HepG2 (cell line): ENCODE results near the gene SH3D19. TPM values are rescaled to one million over a fixed set of nuclear protein-coding genes. Genes with fewer than 3 reads are reported as not detected.
A peak's percentile ranks its signal among the peaks of the same experiment; 100 is the strongest.

Source experiments
- HMGA1 ChIP-seq: sonication (generic); formaldehyde crosslinking; conservative IDR thresholded peaks from 2 replicates; pipeline ENCODE4 v1.4.0; 2020; ENCODE audit warnings: missing genetic modification reagents
- LCORL ChIP-seq, 2 experiments: fragments of 450-650 bp in 1 of 2; sonication (generic) in 1 of 2; formaldehyde crosslinking in 1 of 2; IDR thresholded peaks; 2 replicates each; pipeline versions ENCODE4 v1.5.0 to v1.6.1; 2017 to 2020; ENCODE audit warnings: antibody characterized with exemption in 1 of 2, missing genetic modification reagents in 1 of 2
- MIER2 ChIP-seq: IDR thresholded peaks from 2 replicates; pipeline ENCODE4 v1.6.1; 2016; ENCODE audit warnings: missing biosample characterization, missing genetic modification reagents
- MIER3 ChIP-seq: IDR thresholded peaks from 2 replicates; pipeline ENCODE4 v1.6.1; 2016; ENCODE audit warnings: missing compliant biosample characterization, borderline replicate concordance
- NBN ChIP-seq: fragments of 450-650 bp; conservative IDR thresholded peaks from 2 replicates; pipeline ENCODE4 v1.6.1; 2017
- NCOA2 ChIP-seq: sonication (generic); formaldehyde crosslinking; IDR thresholded peaks from 2 replicates; pipeline ENCODE4 v1.8.0; 2022; ENCODE audit warnings: inconsistent platforms
- NONO ChIP-seq, 2 experiments: fragments of 450-650 bp in 1 of 2; sonication (generic) in 1 of 2; formaldehyde crosslinking in 1 of 2; IDR thresholded peaks in 1 of 2; conservative IDR thresholded peaks in 1 of 2; 2 replicates each; pipeline versions ENCODE4 v1.6.1 to v1.8.0; 2017 to 2022; ENCODE audit warnings: mild to moderate bottlenecking in 1 of 2, missing genetic modification reagents in 1 of 2, moderate library complexity in 1 of 2
- ONECUT2 ChIP-seq: sonication (generic); formaldehyde crosslinking; IDR thresholded peaks from 2 replicates; pipeline ENCODE4 v1.4.0; 2020; ENCODE audit warnings: missing genetic modification reagents
- RARA ChIP-seq: IDR thresholded peaks from 2 replicates; pipeline ENCODE4 v1.6.1; 2016; ENCODE audit warnings: missing genetic modification reagents, missing compliant biosample characterization
- RCOR2 ChIP-seq: IDR thresholded peaks from 2 replicates; pipeline ENCODE4 v1.6.1; 2016; ENCODE audit warnings: missing biosample characterization, missing genetic modification reagents
- STAT5B ChIP-seq: sonication (generic); formaldehyde crosslinking; IDR thresholded peaks from 2 replicates; pipeline ENCODE4 v1.4.0; 2020; ENCODE audit warnings: missing genetic modification reagents
- THAP11 ChIP-seq: IDR thresholded peaks from 2 replicates; pipeline ENCODE4 v1.6.1; 2016; ENCODE audit warnings: missing biosample characterization, missing genetic modification reagents
- TRIM24 ChIP-seq: sonication (generic); formaldehyde crosslinking; IDR thresholded peaks from 2 replicates; pipeline ENCODE4 v1.8.0; 2022; ENCODE audit warnings: mild to moderate bottlenecking, missing genetic modification reagents
- ZFP90 ChIP-seq: sonication (generic); formaldehyde crosslinking; IDR thresholded peaks from 2 replicates; pipeline ENCODE4 v1.8.0; 2022; ENCODE audit warnings: missing genetic modification reagents, mild to moderate bottlenecking, inconsistent platforms, borderline replicate concordance
- ZKSCAN8 ChIP-seq: IDR thresholded peaks from 2 replicates; pipeline ENCODE4 v1.6.1; 2016; ENCODE audit warnings: borderline replicate concordance, missing genetic modification reagents, missing compliant biosample characterization
- ZNF230 ChIP-seq: sonication (generic); formaldehyde crosslinking; IDR thresholded peaks from 2 replicates; pipeline ENCODE4 v1.4.0; 2020; ENCODE audit warnings: mild to moderate bottlenecking, missing genetic modification reagents
- ZNF232 ChIP-seq: sonication (generic); formaldehyde crosslinking; IDR thresholded peaks from 2 replicates; pipeline ENCODE4 v1.4.0; 2020; ENCODE audit warnings: missing genetic modification reagents, borderline replicate concordance
- ZNF292 ChIP-seq: sonication (generic); formaldehyde crosslinking; IDR thresholded peaks from 2 replicates; pipeline ENCODE4 v1.8.1; 2022; ENCODE audit warnings: mild to moderate bottlenecking, low read depth, missing genetic modification reagents, borderline replicate concordance
- ZNF33A ChIP-seq: sonication (generic); formaldehyde crosslinking; IDR thresholded peaks from 2 replicates; pipeline ENCODE4 v1.5.1; 2020; ENCODE audit warnings: missing genetic modification reagents, mild to moderate bottlenecking, moderate library complexity, borderline replicate concordance
- ZNF557 ChIP-seq: sonication (generic); formaldehyde crosslinking; IDR thresholded peaks from 2 replicates; pipeline ENCODE4 v1.4.0; 2020; ENCODE audit warnings: missing genetic modification reagents
- ZNF776 ChIP-seq: sonication (generic); formaldehyde crosslinking; IDR thresholded peaks from 2 replicates; pipeline ENCODE4 v1.4.0; 2020; ENCODE audit warnings: mild to moderate bottlenecking, missing genetic modification reagents
- ZSCAN22 ChIP-seq: sonication (generic); formaldehyde crosslinking; IDR thresholded peaks from 2 replicates; pipeline ENCODE4 v1.4.0; 2020; ENCODE audit warnings: mild to moderate bottlenecking, missing genetic modification reagents
- polyA plus RNA-seq, 8 experiments: library from polyadenylated mRNA; depleted of rRNA in 3 of 8; stranded (reverse) in 7 of 8; unstranded in 1 of 8; fragments of >200 nt; fragmentation: Illumina TruSeq in 4 of 8; extraction: Trizol in 4 of 8; gene quantifications; 2 replicates each; pipeline versions ENCODE4 v1.2.1 to v1.2.3, GENCODE V29; 2011 to 2016; ENCODE audit warnings: low read depth in 4 of 8, missing spikeins in 1 of 8, mixed read lengths in 1 of 8; ENCODE audit not compliant: insufficient read depth in 1 of 8
- total RNA-seq, 5 experiments: library from RNA; depleted of rRNA; stranded (reverse); fragments of >200 nt; fragmentation: Illumina TruSeq; extraction: Trizol; gene quantifications; 2 replicates each; pipeline ENCODE4 v1.2.3, GENCODE V29; 2016; ENCODE audit warnings: low read depth in 1 of 5
- TF ChIP-seq, protein P1 (sequence below): sonication (generic); formaldehyde crosslinking; IDR thresholded peaks from 2 replicates; pipeline ENCODE4 v1.5.0; 2020; ENCODE audit warnings: mild to moderate bottlenecking, missing genetic modification reagents, moderate library complexity
- TF ChIP-seq, protein P2 (sequence below): IDR thresholded peaks from 2 replicates; pipeline ENCODE4 v1.6.1; 2016; ENCODE audit warnings: missing compliant biosample characterization, missing genetic modification reagents, borderline replicate concordance
- TF ChIP-seq, protein P3 (sequence below): sonication (generic); formaldehyde crosslinking; IDR thresholded peaks from 2 replicates; pipeline ENCODE4 v1.8.1; 2022; ENCODE audit warnings: mild to moderate bottlenecking, missing genetic modification reagents
- TF ChIP-seq, protein P4 (sequence below): sonication (generic); formaldehyde crosslinking; IDR thresholded peaks from 2 replicates; pipeline ENCODE4 v1.4.0; 2020; ENCODE audit warnings: missing genetic modification reagents

Gene SH3D19
- total and polyA plus RNA-seq, 2 of the 13 experiments (the other 11 are each of a cell fraction or from before 2014, with no cell fraction given): 31.2 to 38.0 TPM

DNA sequence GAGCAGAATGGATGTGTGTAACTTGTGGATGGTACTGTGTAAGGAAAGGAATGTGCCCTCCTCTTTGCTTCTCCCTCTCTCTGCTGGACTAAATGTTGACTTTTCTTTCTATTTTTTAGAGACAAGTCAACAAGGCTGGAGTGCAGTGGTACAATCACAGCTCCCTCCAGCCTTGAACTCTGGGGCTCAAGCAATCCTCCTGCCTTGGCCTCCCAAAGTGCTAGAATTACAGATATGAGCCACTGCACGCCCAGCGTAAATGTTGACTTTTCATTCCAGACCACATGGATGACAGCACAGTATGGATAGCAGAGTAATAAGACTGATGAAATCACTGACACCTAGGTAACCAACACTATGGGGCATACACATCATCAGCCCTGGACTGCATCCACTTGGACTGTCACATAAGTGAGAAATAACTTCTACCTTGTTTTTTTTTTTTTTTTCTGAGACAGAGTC lies 231.1 kb downstream of the SH3D19 start (continued):
- TF ChIP-seq ZNF557 (no peak), ZNF230 (CRISPR knock-in tag) (0 out of 2 replicates have a peak, but pooled peaks have one; percentile 29), ZNF33A (CRISPR knock-in tag) (peak; percentile 86; the same call in 1 of the 2 replicates), NBN (no peak), MIER3 (CRISPR knock-in tag) (0 out of 2 replicates have a peak, but pooled peaks have one; percentile 36), HMGA1 (CRISPR knock-in tag) (no peak), RARA (CRISPR knock-in tag) (peak; percentile 84), ZNF292 (CRISPR knock-in tag) (peak; percentile 91; the same call in 1 of the 2 replicates), THAP11 (CRISPR knock-in tag) (peak; percentile 15; the same call in 1 of the 2 replicates), LCORL (IDR thresholded peaks at IDR 0.05) (no peak), LCORL (CRISPR knock-in tag; IDR thresholded peaks at IDR 0.05) (peak; percentile 75), TRIM24 (no peak), NONO (IDR thresholded peaks at IDR 0.05) (no peak), NONO (CRISPR knock-in tag; conservative IDR thresholded peaks at IDR 0.05) (0 out of 2 replicates have a peak, but pooled peaks have one; percentile 47), RCOR2 (CRISPR knock-in tag) (peak; percentile 98), ZSCAN22 (CRISPR knock-in tag) (no peak), ONECUT2 (CRISPR knock-in tag) (no peak), MIER2 (CRISPR knock-in tag) (0 out of 2 replicates have a peak, but pooled peaks have one; percentile 12), NCOA2 (CRISPR knock-in tag) (peak; percentile 69), ZNF232 (CRISPR knock-in tag) (0 out of 2 replicates have a peak, but pooled peaks have one; percentile 61), STAT5B (no peak), ZFP90 (CRISPR knock-in tag) (no peak), ZNF776 (CRISPR knock-in tag) (no peak), ZKSCAN8 (CRISPR knock-in tag) (peak; percentile 87; the same call in 1 of the 2 replicates)
- TF ChIP-seq, protein P1, sequence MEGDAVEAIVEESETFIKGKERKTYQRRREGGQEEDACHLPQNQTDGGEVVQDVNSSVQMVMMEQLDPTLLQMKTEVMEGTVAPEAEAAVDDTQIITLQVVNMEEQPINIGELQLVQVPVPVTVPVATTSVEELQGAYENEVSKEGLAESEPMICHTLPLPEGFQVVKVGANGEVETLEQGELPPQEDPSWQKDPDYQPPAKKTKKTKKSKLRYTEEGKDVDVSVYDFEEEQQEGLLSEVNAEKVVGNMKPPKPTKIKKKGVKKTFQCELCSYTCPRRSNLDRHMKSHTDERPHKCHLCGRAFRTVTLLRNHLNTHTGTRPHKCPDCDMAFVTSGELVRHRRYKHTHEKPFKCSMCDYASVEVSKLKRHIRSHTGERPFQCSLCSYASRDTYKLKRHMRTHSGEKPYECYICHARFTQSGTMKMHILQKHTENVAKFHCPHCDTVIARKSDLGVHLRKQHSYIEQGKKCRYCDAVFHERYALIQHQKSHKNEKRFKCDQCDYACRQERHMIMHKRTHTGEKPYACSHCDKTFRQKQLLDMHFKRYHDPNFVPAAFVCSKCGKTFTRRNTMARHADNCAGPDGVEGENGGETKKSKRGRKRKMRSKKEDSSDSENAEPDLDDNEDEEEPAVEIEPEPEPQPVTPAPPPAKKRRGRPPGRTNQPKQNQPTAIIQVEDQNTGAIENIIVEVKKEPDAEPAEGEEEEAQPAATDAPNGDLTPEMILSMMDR (CRISPR knock-in tag): peak; percentile 6; the same call in 1 of the 2 replicates
- TF ChIP-seq, protein P2, sequence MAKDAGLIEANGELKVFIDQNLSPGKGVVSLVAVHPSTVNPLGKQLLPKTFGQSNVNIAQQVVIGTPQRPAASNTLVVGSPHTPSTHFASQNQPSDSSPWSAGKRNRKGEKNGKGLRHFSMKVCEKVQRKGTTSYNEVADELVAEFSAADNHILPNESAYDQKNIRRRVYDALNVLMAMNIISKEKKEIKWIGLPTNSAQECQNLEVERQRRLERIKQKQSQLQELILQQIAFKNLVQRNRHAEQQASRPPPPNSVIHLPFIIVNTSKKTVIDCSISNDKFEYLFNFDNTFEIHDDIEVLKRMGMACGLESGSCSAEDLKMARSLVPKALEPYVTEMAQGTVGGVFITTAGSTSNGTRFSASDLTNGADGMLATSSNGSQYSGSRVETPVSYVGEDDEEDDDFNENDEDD: peak; percentile 17; the same call in 1 of the 2 replicates
- TF ChIP-seq, protein P3, sequence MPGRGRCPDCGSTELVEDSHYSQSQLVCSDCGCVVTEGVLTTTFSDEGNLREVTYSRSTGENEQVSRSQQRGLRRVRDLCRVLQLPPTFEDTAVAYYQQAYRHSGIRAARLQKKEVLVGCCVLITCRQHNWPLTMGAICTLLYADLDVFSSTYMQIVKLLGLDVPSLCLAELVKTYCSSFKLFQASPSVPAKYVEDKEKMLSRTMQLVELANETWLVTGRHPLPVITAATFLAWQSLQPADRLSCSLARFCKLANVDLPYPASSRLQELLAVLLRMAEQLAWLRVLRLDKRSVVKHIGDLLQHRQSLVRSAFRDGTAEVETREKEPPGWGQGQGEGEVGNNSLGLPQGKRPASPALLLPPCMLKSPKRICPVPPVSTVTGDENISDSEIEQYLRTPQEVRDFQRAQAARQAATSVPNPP: no peak
- TF ChIP-seq, protein P4, sequence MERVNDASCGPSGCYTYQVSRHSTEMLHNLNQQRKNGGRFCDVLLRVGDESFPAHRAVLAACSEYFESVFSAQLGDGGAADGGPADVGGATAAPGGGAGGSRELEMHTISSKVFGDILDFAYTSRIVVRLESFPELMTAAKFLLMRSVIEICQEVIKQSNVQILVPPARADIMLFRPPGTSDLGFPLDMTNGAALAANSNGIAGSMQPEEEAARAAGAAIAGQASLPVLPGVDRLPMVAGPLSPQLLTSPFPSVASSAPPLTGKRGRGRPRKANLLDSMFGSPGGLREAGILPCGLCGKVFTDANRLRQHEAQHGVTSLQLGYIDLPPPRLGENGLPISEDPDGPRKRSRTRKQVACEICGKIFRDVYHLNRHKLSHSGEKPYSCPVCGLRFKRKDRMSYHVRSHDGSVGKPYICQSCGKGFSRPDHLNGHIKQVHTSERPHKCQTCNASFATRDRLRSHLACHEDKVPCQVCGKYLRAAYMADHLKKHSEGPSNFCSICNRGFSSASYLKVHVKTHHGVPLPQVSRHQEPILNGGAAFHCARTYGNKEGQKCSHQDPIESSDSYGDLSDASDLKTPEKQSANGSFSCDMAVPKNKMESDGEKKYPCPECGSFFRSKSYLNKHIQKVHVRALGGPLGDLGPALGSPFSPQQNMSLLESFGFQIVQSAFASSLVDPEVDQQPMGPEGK: peak; percentile 46; the same call in 1 of the 2 replicates
